Epidermal melanocyte (primary cell): ENCODE data around the gene ZDHHC20.
"Not testable (repeated sequence)": the region's sequence is repeated elsewhere in the genome, so short reads cannot be mapped to it uniquely, and the experiment has no call there.

Source experiments
- DNase-seq: peaks from one replicate; pipeline ENCODE4 v3.0.0; 2011; ENCODE audit warnings: low spot score; ENCODE audit not compliant: insufficient read length

ZDHHC20 gene

DNA sequence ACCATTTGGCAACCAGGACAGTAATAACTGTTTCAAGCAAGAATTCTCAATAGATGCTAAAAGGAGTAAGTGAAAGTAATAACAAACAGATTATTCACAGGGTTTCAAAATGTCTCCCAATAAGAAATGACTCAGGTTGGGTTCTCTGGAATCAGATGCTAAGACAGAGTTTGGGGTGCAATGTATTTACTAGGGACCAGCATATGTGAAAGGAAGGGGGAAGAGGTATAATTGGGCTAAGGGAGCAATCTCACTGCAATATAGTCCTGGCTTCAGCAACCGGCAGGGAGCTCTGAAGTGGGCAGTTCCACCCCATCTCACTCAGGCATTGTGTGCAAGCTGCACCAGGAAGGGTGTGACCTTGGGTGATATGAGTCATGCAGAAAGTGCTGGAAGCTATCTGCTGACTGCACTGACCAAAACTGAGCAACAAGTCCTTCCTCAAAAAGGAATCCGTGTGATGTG lies 23.4 kb downstream of the ZDHHC20 start:
- DNase-seq, result no peak

- DNase-seq, result no peak
Observed at GRCh38 chr13:21435231-21435630, 23.9 kb downstream of the ZDHHC20 start.

GRCh38 chr13:21434588-21434987 lies 24.5 kb downstream of the ZDHHC20 start:
- DNase-seq, result no peak

DNA sequence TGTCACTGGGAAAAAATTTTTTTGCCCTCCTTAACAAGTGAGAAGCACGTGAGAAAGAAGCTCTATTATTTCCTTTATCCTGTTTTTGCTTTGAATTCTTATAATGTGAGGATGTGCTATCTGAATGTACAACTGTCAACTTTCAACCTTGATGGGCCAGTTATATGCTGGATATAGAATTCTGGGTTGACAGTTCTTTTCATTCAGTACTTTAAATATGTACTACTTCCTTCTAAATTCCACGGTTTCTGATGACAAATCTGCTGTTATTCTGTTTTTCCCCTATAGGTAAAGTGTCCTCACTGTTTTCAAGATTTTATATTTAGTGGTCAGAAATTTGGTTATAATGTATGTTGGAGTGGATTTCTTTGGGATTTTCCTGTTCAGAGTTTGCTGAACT lies 29.9 kb downstream of the ZDHHC20 start:
- no peak for DNase-seq

- no peak for DNase-seq
Observed at GRCh38 chr13:21427741-21428140, 31.4 kb downstream of the ZDHHC20 start.

GRCh38 chr13:21426238-21426637 lies 32.9 kb downstream of the ZDHHC20 start:
- no peak for DNase-seq

GRCh38 chr13:21420706-21421105 lies 38.4 kb downstream of the ZDHHC20 start:
- DNase-seq, result no peak

- DNase-seq, result no peak
Observed at GRCh38 chr13:21413013-21413412, 46.1 kb downstream of the ZDHHC20 start.

DNA sequence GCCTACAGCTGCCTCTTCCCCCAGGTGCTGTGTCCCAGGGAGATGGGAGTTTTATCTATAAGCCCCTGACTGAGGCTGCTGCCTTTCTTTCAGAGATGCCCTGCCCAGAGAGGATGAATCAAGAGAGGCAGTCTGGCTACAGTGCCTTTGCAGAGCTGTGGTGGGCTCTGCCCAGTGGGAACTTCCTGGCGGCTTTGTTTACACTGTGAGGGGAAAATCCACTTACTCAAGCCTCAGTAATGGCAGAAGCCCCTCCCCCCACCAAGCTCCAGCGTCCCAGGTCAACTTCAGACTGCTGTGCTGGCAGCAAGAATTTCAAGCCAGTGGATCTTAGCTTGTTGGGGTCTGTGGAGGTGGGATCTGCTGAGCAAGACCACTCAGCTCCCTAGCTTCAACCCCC lies 48.6 kb downstream of the ZDHHC20 start:
- not testable (repeated sequence) for DNase-seq

GRCh38 chr13:21405309-21405708 lies 53.8 kb downstream of the ZDHHC20 start:
- DNase-seq, result no peak

DNA sequence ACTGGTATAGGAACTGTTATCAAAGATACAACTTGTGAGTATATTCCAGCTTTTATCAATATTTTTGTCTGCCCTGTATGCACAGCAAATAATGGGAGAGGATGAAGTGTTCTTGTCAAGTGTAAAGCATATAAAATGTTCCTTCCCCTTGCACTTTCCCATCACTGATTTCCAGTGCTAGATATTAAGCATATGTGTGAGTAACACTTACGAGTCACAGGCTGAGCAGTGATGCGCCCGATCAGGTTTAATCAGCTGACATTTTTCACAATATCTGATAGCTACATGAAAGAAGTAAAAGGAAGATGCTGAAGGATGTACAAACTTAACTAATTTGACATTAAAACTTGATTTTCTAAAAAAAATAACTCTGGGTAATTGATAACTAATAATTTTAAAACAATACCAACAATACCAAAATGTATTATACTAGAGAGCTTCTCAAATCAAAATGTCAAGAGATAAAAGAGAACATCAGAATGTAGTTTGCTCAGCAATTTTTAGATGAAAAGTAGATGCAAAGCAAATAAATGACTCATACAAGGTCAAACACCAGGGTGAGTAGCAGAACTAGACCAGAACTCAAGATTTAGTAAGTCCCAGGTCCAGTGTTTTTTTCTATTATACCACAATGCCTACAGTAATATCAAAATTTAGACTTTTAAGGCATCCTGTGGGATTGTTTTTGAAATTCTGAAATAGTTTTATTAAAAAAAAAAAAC lies 56.4 kb downstream of the ZDHHC20 start:
- no peak for DNase-seq

DNA sequence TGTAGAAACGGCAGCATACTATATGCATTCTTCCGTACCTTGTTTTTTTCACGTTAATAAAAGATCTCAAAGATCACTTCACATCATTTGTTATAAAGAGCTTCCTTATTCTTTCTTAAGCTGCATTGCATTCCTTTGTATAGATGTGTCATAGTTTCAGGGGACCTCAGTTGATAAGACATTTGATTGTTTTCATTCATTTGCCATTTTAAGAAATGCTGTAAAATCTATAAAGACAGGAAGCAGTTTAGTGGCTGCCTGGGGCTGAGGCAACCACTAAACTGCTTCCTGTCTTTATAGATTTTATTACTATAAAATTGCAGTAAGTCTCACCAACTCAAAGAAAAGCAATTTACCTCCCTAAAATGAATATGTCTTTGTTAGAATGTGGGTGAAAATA lies 59.4 kb downstream of the ZDHHC20 start:
- DNase-seq, result no peak

GRCh38 chr13:21395953-21396352 lies 63.1 kb downstream of the ZDHHC20 start:
- no peak for DNase-seq

GRCh38 chr13:21389124-21389523 lies 70.0 kb downstream of the ZDHHC20 start:
- DNase-seq, result no peak

- no peak for DNase-seq
Observed at GRCh38 chr13:21385710-21386109, 73.4 kb downstream of the ZDHHC20 start.

- DNase-seq, result no peak
Observed at GRCh38 chr13:21383090-21383489, 76.0 kb downstream of the ZDHHC20 start.

DNA sequence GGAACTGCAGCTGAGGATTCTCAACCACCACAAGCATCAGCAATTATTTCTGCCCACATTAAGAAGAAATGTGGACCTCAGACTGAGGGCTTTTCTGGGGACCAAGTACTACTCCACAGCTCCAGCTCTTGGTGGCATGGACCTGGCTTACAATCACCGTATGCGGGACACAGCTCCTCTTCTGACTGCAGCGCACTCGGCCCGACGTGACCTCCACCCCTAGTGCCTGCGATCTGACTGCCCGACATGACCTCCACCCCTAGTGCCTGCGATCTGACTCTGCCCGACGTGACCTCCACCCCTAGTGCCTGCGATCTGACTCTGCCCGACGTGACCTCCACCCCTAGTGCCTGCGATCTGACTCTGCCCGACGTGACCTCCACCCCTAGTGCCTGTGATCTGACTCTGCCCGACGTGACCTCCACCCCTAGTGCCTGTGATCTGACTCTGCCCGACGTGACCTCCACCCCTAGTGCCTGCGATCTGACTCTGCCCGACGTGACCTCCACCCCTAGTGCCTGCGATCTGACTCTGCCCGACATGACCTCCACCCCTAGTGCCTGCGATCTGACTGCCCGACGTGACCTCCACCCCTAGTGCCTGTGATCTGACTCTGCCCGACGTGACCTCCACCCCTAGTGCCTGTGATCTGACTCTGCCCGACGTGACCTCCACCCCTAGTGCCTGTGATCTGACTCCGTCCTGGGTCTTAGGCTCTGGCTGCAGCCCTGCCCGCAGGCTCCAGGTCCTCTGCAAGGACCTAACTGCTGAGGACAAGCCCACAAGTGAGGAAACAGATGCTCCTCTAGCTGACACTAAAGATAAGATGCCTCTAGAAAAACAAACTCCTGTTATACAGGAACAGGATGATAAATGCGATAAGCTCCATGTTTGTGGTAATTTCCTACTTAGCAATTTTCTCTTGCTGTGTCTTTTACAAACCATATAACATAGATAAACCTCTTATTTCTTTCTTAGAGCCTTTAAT lies 81.8 kb downstream of the ZDHHC20 start:
- not testable (repeated sequence) for DNase-seq

GRCh38 chr13:21372530-21372929 lies 86.6 kb downstream of the ZDHHC20 start:
- DNase-seq, result no peak

GRCh38 chr13:21371011-21371410 lies 88.1 kb downstream of the ZDHHC20 start:
- no peak for DNase-seq

- DNase-seq, result no peak
Observed at GRCh38 chr13:21365574-21365973, 93.5 kb downstream of the ZDHHC20 start.

DNA sequence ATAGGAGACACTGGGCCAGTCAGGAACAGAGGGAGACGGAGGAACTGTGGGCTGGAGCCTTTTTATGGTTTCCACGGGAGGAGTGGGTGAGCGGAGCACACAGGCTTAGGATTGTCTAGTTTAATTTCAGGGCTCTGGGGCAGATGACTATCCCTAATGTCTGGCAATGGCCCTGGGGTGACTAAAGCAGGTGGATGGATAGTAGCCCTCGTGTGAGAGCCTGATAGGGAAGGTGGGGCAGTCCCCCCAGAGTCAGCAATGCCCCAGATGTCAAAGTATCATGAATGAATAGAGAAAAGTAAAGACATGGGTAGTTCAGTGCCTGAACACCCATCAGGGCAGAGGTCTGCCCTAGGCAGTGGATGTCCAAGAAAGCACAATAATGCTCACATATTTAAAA lies 94.2 kb downstream of the ZDHHC20 start:
- no peak for DNase-seq

DNA sequence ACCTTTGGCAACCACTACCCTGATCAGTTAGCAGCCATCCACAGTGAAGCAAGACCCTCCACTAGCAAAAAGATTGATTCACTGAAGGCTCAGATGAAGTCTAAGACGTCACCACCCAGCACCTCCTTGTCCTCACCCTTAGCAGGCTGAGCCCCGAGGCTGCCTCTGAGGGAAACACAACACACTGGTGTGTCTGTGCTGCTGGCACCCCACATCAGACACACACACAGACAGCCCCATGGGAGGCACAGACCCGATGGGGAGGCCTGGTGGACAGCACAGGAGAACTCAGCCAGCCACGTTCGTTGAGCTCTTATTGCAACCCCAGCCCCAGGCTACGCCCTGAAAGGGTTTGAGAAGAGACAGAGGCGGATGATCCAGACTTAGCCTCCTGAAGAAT lies 94.7 kb downstream of the ZDHHC20 start:
- DNase-seq, result no peak
